Stimulated activated CD4-positive, alpha-beta T cell treated with anti-CD3 and anti-CD28 coated beads, Interleukin-12 subunit alpha, Interleukin-12 subunit beta, amount 100 ng/mL, for 4 hours (primary cell): Measurements from ENCODE around the gene PPP2CA.
"Not testable (repeated sequence)": the region's sequence is repeated elsewhere in the genome, so short reads cannot be mapped to it uniquely, and the experiment has no call there.

Source experiments
- DNase-seq: peaks from one replicate; pipeline ENCODE4 v3.0.0-alpha.2; 2020

Gene PPP2CA

GRCh38 chr5:134225780-134226440, at the start of gene PPP2CA:
Gene PPP2CA (minus strand): TSS chr5:134226073. CDS start chr5:134225861, 212 bp downstream.
- DNase-seq: peak; percentile 99

- DNase-seq: no peak
Measured at GRCh38 chr5:134273642-134274395, 47.9 kb upstream of the PPP2CA start.

GRCh38 chr5:134271059-134271458, 45.2 kb upstream of the PPP2CA start:
- no peak for DNase-seq

- no peak for DNase-seq
Measured at GRCh38 chr5:134268919-134269318, 43.0 kb upstream of the PPP2CA start.

GRCh38 chr5:134268019-134268601, 42.2 kb upstream of the PPP2CA start:
- DNase-seq: no peak

GRCh38 chr5:134267366-134268018, 41.6 kb upstream of the PPP2CA start:
- DNase-seq: no peak

GRCh38 chr5:134263801-134264200, 37.9 kb upstream of the PPP2CA start:
- no peak for DNase-seq

- DNase-seq: not testable (repeated sequence)
Measured at GRCh38 chr5:134262629-134263028, 36.8 kb upstream of the PPP2CA start.

GRCh38 chr5:134258896-134259295, 33.0 kb upstream of the PPP2CA start:
- no peak for DNase-seq

GRCh38 chr5:134257176-134257575, 31.3 kb upstream of the PPP2CA start:
- DNase-seq: no peak

GRCh38 chr5:134255418-134256150, 29.7 kb upstream of the PPP2CA start:
- DNase-seq: no peak

GRCh38 chr5:134253368-134254153, 27.7 kb upstream of the PPP2CA start:
- DNase-seq: not testable (repeated sequence)

GRCh38 chr5:134252671-134253070, 26.8 kb upstream of the PPP2CA start:
- DNase-seq: no peak

GRCh38 chr5:134250949-134251348, 25.1 kb upstream of the PPP2CA start:
- no peak for DNase-seq

GRCh38 chr5:134249469-134250379, 23.9 kb upstream of the PPP2CA start:
- no peak for DNase-seq

- DNase-seq: no peak
Measured at GRCh38 chr5:134248256-134248655, 22.4 kb upstream of the PPP2CA start.

- DNase-seq: no peak
Measured at GRCh38 chr5:134247428-134248224, 21.8 kb upstream of the PPP2CA start.

- no peak for DNase-seq
Measured at GRCh38 chr5:134246771-134247427, 21.0 kb upstream of the PPP2CA start.

- DNase-seq: no peak
Measured at GRCh38 chr5:134245692-134246091, 19.8 kb upstream of the PPP2CA start.
